Measurements from ENCODE around the gene FILIP1L.

Gene FILIP1L

DNA sequence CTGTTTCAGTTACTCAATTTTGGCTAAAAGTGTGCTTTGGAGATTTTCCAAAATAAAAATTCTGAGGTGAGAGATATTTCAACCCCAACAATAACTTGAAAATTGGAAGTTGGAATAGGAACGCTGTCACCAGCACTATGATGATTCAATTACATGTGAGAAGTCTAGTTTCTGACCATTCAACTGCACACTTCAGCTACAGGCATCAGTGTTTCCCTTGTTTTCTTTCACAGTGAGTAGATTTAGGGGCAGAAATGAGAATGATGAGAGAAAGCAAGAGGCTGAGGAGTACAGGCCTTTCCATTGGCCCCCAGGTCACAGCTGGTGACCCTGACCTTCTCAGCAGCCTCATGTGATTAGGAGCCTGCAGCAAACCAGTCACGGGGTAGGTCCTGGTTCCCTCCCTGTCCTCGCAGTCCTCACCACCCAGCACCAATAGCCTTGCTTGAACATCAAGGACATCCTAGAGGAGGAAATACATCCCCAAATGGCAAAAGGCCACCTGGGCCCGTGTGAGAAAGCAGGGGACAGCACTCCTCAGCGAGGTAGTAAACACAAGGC lies 10.0 kb upstream of the FILIP1L start:
- DNase-seq: no peak

DNA sequence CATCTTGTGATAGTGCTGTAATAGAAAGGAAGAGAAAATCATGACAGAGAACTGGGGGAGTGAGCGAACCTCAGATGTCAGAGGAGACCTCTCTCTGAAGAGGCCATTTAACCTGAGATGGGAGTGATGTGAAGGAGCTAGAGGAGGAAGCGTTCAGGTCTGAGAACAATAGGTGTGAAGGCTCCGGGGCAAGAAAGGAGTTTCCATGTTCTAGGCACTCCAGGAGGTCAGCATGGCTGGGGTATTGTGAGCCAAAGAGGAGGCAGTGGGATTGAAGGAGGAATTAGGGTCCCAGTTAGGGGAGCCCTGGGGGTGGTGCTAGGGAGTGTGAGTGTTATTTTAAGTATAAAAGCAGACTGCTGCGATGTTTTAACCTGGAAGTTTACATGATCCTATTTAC lies 8.8 kb upstream of the FILIP1L start:
- DNase-seq: no peak

- DNase-seq: no peak
Observed at GRCh38 chr3:100122321-100122720, 8.0 kb upstream of the FILIP1L start.

GRCh38 chr3:100120693-100121092 lies 6.4 kb upstream of the FILIP1L start:
- DNase-seq: no peak

- DNase-seq: no peak
Observed at GRCh38 chr3:100120012-100120411, 5.7 kb upstream of the FILIP1L start.

DNA sequence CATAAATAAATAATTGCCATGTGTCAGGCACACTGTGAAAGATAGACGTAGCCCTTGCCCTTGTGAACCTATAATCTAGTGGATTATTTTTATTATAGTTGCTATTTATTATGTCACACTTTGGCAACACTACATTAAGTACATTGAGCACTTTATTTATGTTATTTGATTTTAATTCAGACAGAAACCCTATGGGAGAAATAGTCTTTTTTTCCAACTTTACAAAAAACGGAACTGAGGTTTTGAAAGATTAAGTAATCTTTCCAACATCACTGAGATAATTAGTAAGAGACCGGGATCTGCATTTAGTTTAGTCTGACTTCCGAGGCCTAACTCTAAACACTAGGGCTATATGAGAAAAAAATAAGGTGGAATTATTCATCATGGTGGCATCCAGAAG lies 2.8 kb upstream of the FILIP1L start:
- no peak for DNase-seq

- no peak for DNase-seq
Observed at GRCh38 chr3:100113723-100114412, 433 bp downstream of the FILIP1L start.

- DNase-seq: no peak
Observed at GRCh38 chr3:100111728-100112127, 2.6 kb downstream of the FILIP1L start.

- no peak for DNase-seq
Observed at GRCh38 chr3:100110162-100110561, 4.1 kb downstream of the FILIP1L start.

DNA sequence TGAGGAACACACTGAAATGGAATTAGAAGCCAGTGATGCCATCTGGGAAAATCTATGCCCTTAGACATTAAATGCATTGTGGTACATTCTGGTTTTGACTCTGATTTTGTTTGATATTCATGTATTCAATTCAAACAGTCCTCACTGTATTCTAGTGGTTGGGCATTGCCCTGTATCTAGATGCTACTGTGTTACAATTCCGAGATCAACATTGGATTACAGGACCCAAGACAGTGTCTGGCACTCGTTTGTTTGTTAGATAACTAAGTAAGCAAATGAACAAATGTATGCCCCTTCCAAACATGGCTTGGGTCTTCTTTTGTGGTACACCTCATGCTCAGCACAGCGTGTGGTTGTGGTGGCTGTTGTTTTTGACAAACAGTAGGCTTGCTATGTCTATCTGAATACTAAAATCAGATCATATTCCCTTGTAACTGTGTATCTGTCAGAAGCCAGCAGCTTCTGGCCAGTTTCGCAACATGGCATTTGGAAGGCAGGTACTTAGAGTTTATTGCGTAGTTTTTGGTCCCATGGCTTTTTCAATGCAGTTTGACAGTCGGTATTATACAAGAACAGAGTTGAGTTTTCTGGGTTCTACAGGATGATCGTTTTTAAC lies 5.7 kb downstream of the FILIP1L start:
- peak; percentile 36 for DNase-seq

GRCh38 chr3:100107221-100107814 lies 7.0 kb downstream of the FILIP1L start:
- DNase-seq: no peak

GRCh38 chr3:100106531-100107141 lies 7.7 kb downstream of the FILIP1L start:
- DNase-seq: no peak

DNA sequence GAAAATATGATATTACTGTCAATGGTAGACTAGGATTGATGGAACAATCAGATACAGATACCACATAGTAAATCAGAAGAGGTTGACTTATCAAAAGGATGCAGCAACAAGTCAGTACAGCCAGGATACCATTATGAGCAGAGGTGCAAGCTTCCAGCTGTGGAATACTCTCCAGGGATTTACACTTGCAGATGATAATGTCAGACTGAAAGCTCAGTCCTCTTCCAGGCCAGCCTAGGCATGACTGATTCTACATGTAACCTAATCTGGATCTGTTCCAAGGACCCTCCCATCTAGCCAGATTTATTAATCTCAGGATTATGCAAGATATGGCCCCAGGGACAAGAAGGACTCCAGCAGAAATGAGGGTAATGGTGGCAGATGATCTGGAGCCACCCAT lies 8.2 kb downstream of the FILIP1L start:
- DNase-seq: no peak

DNA sequence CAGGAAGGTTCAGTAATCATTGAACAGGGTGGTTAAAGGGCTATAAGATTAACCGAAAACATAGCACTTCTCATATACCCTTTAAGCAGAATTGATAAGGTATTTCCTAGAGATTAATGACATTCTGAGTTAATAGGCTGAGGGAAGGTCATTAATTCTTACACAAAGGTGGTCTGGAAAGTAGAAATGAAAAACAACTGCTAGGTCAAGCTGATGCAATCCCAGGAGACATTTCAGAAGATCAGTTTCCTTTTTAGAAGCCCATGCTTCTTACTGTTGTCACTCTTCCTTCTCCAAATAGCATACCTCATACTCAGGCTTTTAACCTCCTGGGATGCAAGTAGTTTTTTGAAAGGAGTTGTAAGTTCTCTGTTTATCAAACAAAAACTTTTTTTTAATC lies 8.8 kb downstream of the FILIP1L start:
- DNase-seq: no peak

- DNase-seq: no peak
Observed at GRCh38 chr3:100104817-100105413, 9.4 kb downstream of the FILIP1L start.

DNA sequence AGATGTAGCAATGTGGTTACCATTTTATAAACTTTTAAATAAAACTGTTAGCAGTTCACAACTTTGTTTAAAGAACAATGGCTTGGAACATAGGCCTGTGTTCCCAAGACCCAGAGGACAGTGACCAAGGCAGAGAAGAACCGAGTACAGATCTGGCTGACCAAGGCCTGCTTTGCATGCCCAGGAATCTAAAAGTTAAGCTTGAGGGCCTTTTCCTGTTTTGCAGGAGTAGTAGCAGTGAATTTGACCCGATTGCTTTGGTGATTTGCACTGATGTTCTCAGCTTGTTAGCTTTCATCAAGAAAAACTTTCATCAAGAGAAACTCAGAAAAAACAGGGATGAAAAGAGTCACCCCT lies 9.9 kb downstream of the FILIP1L start:
- no peak for DNase-seq

DNA sequence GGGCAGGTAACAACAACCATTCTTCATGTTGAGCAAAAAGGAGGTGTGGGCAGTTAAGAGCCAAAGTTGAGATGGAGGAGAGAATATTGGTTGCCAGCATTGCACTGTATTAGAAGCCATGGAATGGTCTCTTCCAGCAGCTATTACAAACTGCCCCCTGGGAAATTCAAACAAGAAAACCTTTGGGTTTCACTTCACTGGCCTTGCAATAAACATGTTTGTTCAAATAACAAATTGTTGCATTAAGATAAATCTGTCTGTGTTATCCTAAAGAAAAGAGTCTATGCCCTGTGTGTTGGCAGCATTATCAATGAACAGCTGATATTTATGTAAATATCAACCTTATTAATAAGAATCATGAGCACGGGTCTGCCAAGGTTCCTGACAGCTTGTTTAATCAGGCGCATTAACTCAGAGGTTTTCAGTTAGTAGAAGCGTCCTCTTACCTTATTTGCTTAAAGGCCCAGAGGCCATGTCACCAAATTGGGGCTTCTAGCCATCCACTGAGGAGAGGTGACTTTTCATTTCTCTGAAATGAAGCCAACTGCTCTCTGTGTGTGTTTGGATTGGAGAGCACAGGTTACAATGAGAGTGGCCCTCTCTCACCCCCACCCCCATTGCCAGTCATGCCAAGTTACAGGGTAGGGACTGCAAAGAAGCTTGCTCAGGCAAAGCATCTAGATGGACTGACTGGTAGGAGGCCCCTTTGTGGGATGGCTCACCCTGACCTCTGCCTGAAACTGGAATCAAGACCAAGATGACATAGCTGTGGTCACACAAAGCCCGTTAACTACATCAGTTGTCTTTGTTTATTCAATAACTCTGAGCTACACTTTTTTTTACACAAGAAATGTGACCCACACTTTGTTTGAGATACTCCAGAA lies 10.5 kb downstream of the FILIP1L start:
- DNase-seq: no peak

- no peak for DNase-seq
Observed at GRCh38 chr3:100102757-100103156, 11.5 kb downstream of the FILIP1L start.

GRCh38 chr3:100100425-100100824 lies 13.9 kb downstream of the FILIP1L start:
- DNase-seq: no peak

- no peak for DNase-seq
Observed at GRCh38 chr3:100099621-100100020, 14.7 kb downstream of the FILIP1L start.

DNA sequence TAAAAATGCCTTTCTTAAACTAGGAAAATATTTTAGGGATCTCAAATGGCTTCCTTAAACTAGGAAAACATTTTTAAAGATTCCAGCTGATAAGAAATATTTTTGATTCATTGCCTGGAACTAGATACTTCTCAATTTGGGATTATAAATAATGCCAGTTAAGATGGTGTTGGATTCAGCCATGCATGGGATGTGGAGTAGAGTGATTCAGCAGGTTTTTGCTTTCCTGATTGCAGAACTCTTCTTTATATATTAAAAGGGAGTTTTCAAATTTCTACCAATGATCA lies 15.6 kb downstream of the FILIP1L start:
- DNase-seq: no peak

- no peak for DNase-seq
Observed at GRCh38 chr3:100097919-100098783, 16.1 kb downstream of the FILIP1L start.
